Fibroblast of lung (primary cell): ENCODE measurements around the gene TOMM20L. TPM values are rescaled to one million over a fixed set of nuclear protein-coding genes. Genes with fewer than 3 reads are reported as not detected.

Experiments used
- DNase-seq, 2 donors: peaks; one replicate each; pipeline versions ENCODE4 v3.0.0 to v3.0.0-alpha.2; 2010; ENCODE audit warnings: low read depth in 2 of 2
- H2AFZ ChIP-seq: 2 replicates; pipeline ENCODE4 v1.5.1; 2012; ENCODE audit warnings: low read length, control low read depth, inconsistent platforms
- H3K27ac ChIP-seq: 2 replicates; pipeline ENCODE4 v1.5.1; 2011; ENCODE audit warnings: low read length, control low read depth; ENCODE audit not compliant: insufficient read depth
- H3K27me3 ChIP-seq: 2 replicates; pipeline ENCODE4 v1.5.1; 2011; ENCODE audit warnings: mild to moderate bottlenecking, low read length; ENCODE audit not compliant: control insufficient read depth, insufficient read depth
- H3K36me3 ChIP-seq: 2 replicates; pipeline ENCODE4 v1.5.1; 2011; ENCODE audit warnings: low read length; ENCODE audit not compliant: control insufficient read depth, insufficient read depth
- H3K4me1 ChIP-seq: 2 replicates; pipeline ENCODE4 v1.5.1; 2011; ENCODE audit warnings: low read length; ENCODE audit not compliant: control insufficient read depth, insufficient read depth; ENCODE audit errors: extremely low read depth
- H3K4me2 ChIP-seq: 2 replicates; pipeline ENCODE4 v1.5.1; 2011; ENCODE audit warnings: low read length, control low read depth; ENCODE audit not compliant: insufficient read depth; ENCODE audit errors: extremely low read depth
- H3K4me3 ChIP-seq, 4 experiments: fragments of 200-600 bp in 1 of 4; sonication (generic) in 1 of 4; replicated peaks in 1 of 4; 2 replicates each; pipeline ENCODE4 v1.5.1; 2011 to 2016; ENCODE audit warnings: low read length in 4 of 4, low read depth in 3 of 4, mild to moderate bottlenecking in 3 of 4, control low read depth in 2 of 4, inconsistent platforms in 1 of 4, mixed read lengths in 1 of 4; ENCODE audit not compliant: insufficient read depth in 1 of 4; ENCODE audit errors: control extremely low read depth in 1 of 4
- H3K79me2 ChIP-seq: 2 replicates; pipeline ENCODE4 v1.5.1; 2012; ENCODE audit warnings: mild to moderate bottlenecking, low read length, inconsistent platforms; ENCODE audit not compliant: control insufficient read depth, insufficient read depth
- H3K9ac ChIP-seq: 2 replicates; pipeline ENCODE4 v1.5.1; 2011; ENCODE audit warnings: mild to moderate bottlenecking, low read length, control low read depth; ENCODE audit not compliant: insufficient read depth
- H3K9me3 ChIP-seq: 2 replicates; pipeline ENCODE4 v1.5.1; 2012; ENCODE audit warnings: low read depth, low read length; ENCODE audit not compliant: control insufficient read depth, insufficient read depth
- H4K20me1 ChIP-seq: 2 replicates; pipeline ENCODE4 v1.5.1; 2011; ENCODE audit warnings: low read length; ENCODE audit not compliant: control insufficient read depth, insufficient read depth; ENCODE audit errors: extremely low read depth
- CTCF ChIP-seq, 2 donors: IDR thresholded peaks in 1 of 2; conservative IDR thresholded peaks in 1 of 2; 1 replicate in 1 of 2; 2 replicates in 1 of 2; pipeline ENCODE4 v1.5.1; 2011 to 2012; ENCODE audit warnings: low read length in 2 of 2, control low read depth in 1 of 2, inconsistent platforms in 1 of 2, low read depth in 1 of 2, mild to moderate bottlenecking in 1 of 2
- EZH2 ChIP-seq: IDR thresholded peaks from 2 replicates; pipeline ENCODE4 v1.5.1; 2012; ENCODE audit warnings: low read length, control low read depth, mild to moderate bottlenecking; ENCODE audit errors: missing control alignments
- polyA plus RNA-seq, 2 donors: library from polyadenylated mRNA; depleted of rRNA in 1 of 2; stranded (reverse) in 1 of 2; unstranded in 1 of 2; fragments of >200 nt; gene quantifications; 2 replicates each; pipeline ENCODE4 v1.2.1, GENCODE V29; 2011 to 2012; ENCODE audit warnings: missing spikeins in 1 of 2
- total RNA-seq: library from RNA; depleted of rRNA; stranded (reverse); fragments of >200 nt; gene quantifications from 2 replicates; pipeline ENCODE4 v1.2.1, GENCODE V29; 2014

TOMM20L gene
- total and polyA plus RNA-seq, 2 donors (not counting 1 experiment from before 2014, with no cell fraction given) = not detected

- Histone ChIP-seq H3K27ac (no peak overlapping the region), H3K4me2 (no peak overlapping the region), H3K4me1 (peaks cover 3% of the 10 kb centered on the region), H3K9ac (no peak overlapping the region), H3K4me3 (no peak overlapping the region), H3K79me2 (no peaks in the 10 kb centered on the region), H3K27me3 (no peaks in the 10 kb centered on the region), H4K20me1 (no peaks in the 10 kb centered on the region), H2AFZ (no peak overlapping the region), H3K36me3 (no peaks in the 10 kb centered on the region), H3K9me3 (no peaks in the 10 kb centered on the region)
- TF ChIP-seq EZH2 (no peak), CTCF (conservative IDR thresholded peaks at IDR 0.05 in 1 of 2, IDR thresholded peaks at IDR 0.05 in 1 of 2; ENCODE audit: low read depth in 1 of 2, low read length in 2 of 2) (no peak)
- DNase-seq = no peak
Observed at GRCh38 chr14:58397156-58397555, 1.4 kb downstream of the TOMM20L start.

GRCh38 chr14:58398495-58398894 is 2.8 kb downstream of the TOMM20L start:
- no peak overlapping the region for H3K27ac ChIP-seq
- no peak overlapping the region for H3K4me3 ChIP-seq
- no peaks in the 10 kb centered on the region for H3K79me2 ChIP-seq
- no peaks in the 10 kb centered on the region for H3K36me3 ChIP-seq
- H2AFZ ChIP-seq = no peak overlapping the region
- DNase-seq = no peak
- no peaks in the 10 kb centered on the region for H3K9me3 ChIP-seq
- no peaks in the 10 kb centered on the region for H3K27me3 ChIP-seq
- TF ChIP-seq EZH2 = no peak
- no peak for TF ChIP-seq CTCF (conservative IDR thresholded peaks at IDR 0.05 in 1 of 2, IDR thresholded peaks at IDR 0.05 in 1 of 2; ENCODE audit: low read depth in 1 of 2, low read length in 2 of 2)
- no peaks in the 10 kb centered on the region for H4K20me1 ChIP-seq
- peaks cover 3% of the 10 kb centered on the region for H3K4me1 ChIP-seq
- H3K4me2 ChIP-seq = no peak overlapping the region
- H3K9ac ChIP-seq = no peak overlapping the region

- Histone ChIP-seq H3K27me3 (no peaks in the 10 kb centered on the region), H2AFZ (no peak overlapping the region), H3K4me1 (peaks cover 3% of the 10 kb centered on the region), H4K20me1 (no peaks in the 10 kb centered on the region), H3K36me3 (no peaks in the 10 kb centered on the region), H3K4me3 (no peak overlapping the region), H3K9ac (no peak overlapping the region), H3K27ac (no peak overlapping the region), H3K4me2 (no peak overlapping the region), H3K79me2 (no peaks in the 10 kb centered on the region), H3K9me3 (no peaks in the 10 kb centered on the region)
- TF ChIP-seq CTCF (conservative IDR thresholded peaks at IDR 0.05 in 1 of 2, IDR thresholded peaks at IDR 0.05 in 1 of 2; ENCODE audit: low read depth in 1 of 2, low read length in 2 of 2) = no peak
- no peak for TF ChIP-seq EZH2
- no peak for DNase-seq
Observed at GRCh38 chr14:58398895-58399294, 3.2 kb downstream of the TOMM20L start.
